DOHH2 (cell line): ENCODE measurements around the gene MPPED2.

ENCODE experiments used
- H3F3A ChIP-seq: fragments of 200-600 bp; sonication (generic), shearing (Covaris generic); 2 replicates; pipeline ENCODE4 v1.6.0; 2016; ENCODE audit warnings: antibody characterized with exemption, mild to moderate bottlenecking; ENCODE audit not compliant: control insufficient read depth, insufficient read depth
- H3K27ac ChIP-seq: fragments of 200-600 bp; sonication (generic); 2 replicates; pipeline ENCODE4 v1.5.1; 2014; ENCODE audit warnings: low read depth, mild to moderate bottlenecking, low read length, moderate library complexity
- H3K27me3 ChIP-seq: fragments of 200-600 bp; sonication (generic); 2 replicates; pipeline ENCODE4 v1.6.1; 2014; ENCODE audit warnings: mild to moderate bottlenecking, low read length, mixed read lengths; ENCODE audit not compliant: control insufficient read depth
- H3K36me3 ChIP-seq: fragments of 200-600 bp; sonication (generic); 2 replicates; pipeline ENCODE4 v1.6.1; 2014; ENCODE audit warnings: mild to moderate bottlenecking, low read length, moderate library complexity, mixed read lengths; ENCODE audit not compliant: control insufficient read depth
- H3K4me1 ChIP-seq: fragments of 200-600 bp; sonication (generic); 2 replicates; pipeline ENCODE4 v1.6.1; 2014; ENCODE audit warnings: mild to moderate bottlenecking, low read length, mixed read lengths; ENCODE audit not compliant: control insufficient read depth
- H3K4me2 ChIP-seq: fragments of 200-600 bp; sonication (generic); 2 replicates; pipeline ENCODE4 v1.6.0; 2014; ENCODE audit warnings: mild to moderate bottlenecking, low read length, moderate library complexity
- H3K4me3 ChIP-seq: fragments of 200-600 bp; sonication (generic); 2 replicates; pipeline ENCODE4 v1.5.1; 2014; ENCODE audit warnings: mild to moderate bottlenecking, low read length, mixed read lengths
- H3K79me2 ChIP-seq: fragments of 200-600 bp; sonication (generic); 2 replicates; pipeline ENCODE4 v1.6.1; 2014; ENCODE audit warnings: mild to moderate bottlenecking, low read length, mixed read lengths; ENCODE audit not compliant: control insufficient read depth
- H3K9me2 ChIP-seq: fragments of 200-600 bp; sonication (generic); replicated peaks from 2 replicates; pipeline ENCODE4 v1.6.1; 2014; ENCODE audit warnings: mild to moderate bottlenecking, low read length, mixed read lengths; ENCODE audit not compliant: control insufficient read depth
- H3K9me3 ChIP-seq: fragments of 200-600 bp; sonication (generic); 2 replicates; pipeline ENCODE4 v1.6.1; 2014; ENCODE audit warnings: antibody characterized with exemption, low read length, mixed read lengths; ENCODE audit not compliant: control insufficient read depth, insufficient read depth
- H4K20me1 ChIP-seq: fragments of 200-600 bp; sonication (generic); 2 replicates; pipeline ENCODE4 v1.6.0; 2014; ENCODE audit warnings: low read depth, mild to moderate bottlenecking, antibody characterized with exemption, low read length, moderate library complexity; ENCODE audit not compliant: control insufficient read depth, insufficient read depth
- EZH2phosphoT487 ChIP-seq: fragments of 200-600 bp; sonication (generic); IDR thresholded peaks from 2 replicates; pipeline ENCODE4 v1.6.1; 2017; ENCODE audit warnings: borderline replicate concordance, mild to moderate bottlenecking, antibody characterized with exemption, low read length, moderate library complexity, mixed read lengths
- TF ChIP-seq, protein P1 (sequence below): fragments of 200-600 bp; sonication (generic); IDR thresholded peaks from one replicate; pipeline ENCODE4 v1.5.1; 2014; ENCODE audit warnings: antibody characterized with exemption, mild to moderate bottlenecking, low read depth, low read length; ENCODE audit not compliant: poor library complexity, severe bottlenecking

Gene MPPED2

DNA sequence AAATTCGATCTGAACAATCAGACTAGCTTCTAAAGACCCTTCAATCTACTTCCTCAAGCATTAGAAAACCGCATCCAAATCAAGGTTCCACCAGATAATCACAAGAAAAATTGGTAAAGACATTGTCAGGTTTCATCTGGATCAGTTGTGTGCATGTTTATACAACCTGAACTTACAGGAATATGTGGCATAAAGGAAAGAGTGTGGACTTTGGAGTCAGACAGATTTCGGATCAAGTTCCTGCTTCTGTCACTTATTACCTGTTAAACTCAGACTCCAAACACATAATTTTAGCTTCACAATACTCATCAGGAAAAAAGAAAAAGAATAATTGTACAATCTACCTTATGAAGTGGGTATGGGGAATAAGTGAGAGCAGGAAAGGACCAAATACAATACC lies 80.5 kb downstream of the MPPED2 start:
- H3K79me2 ChIP-seq, result no peaks in the 10 kb centered on the region
- no peaks in the 10 kb centered on the region for H3K4me1 ChIP-seq
- no peaks in the 10 kb centered on the region for H3K36me3 ChIP-seq

DNA sequence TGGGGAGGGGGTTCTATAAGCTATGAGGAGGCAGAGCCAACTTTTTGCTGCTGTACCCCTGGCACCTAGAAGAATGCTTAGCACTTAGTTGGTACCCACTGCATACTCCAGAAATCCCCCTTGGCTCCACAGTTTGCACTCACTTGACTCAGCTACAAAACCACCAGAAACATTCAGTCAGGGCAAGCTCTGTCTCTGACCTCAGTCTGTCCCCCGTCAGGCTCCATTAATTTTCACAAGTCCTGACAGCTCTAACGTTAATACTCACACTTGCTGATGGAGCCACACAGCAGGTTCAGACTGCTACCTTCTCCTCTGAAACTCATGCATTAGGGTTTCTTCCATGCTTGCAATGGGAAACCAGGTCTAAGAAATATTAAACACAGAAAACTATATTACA lies 81.7 kb downstream of the MPPED2 start:
- TF ChIP-seq EZH2phosphoT487, result no peak
- TF ChIP-seq, protein P1, sequence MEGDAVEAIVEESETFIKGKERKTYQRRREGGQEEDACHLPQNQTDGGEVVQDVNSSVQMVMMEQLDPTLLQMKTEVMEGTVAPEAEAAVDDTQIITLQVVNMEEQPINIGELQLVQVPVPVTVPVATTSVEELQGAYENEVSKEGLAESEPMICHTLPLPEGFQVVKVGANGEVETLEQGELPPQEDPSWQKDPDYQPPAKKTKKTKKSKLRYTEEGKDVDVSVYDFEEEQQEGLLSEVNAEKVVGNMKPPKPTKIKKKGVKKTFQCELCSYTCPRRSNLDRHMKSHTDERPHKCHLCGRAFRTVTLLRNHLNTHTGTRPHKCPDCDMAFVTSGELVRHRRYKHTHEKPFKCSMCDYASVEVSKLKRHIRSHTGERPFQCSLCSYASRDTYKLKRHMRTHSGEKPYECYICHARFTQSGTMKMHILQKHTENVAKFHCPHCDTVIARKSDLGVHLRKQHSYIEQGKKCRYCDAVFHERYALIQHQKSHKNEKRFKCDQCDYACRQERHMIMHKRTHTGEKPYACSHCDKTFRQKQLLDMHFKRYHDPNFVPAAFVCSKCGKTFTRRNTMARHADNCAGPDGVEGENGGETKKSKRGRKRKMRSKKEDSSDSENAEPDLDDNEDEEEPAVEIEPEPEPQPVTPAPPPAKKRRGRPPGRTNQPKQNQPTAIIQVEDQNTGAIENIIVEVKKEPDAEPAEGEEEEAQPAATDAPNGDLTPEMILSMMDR, result no peak
- H3K27me3 ChIP-seq, result no peaks in the 10 kb centered on the region
- no peak overlapping the region for H3K4me2 ChIP-seq
- H3K79me2 ChIP-seq, result no peaks in the 10 kb centered on the region
- no peaks in the 10 kb centered on the region for H3F3A ChIP-seq
- H3K9me3 ChIP-seq, result no peaks in the 10 kb centered on the region
- no peaks in the 10 kb centered on the region for H3K4me1 ChIP-seq
- H3K36me3 ChIP-seq, result no peaks in the 10 kb centered on the region
- no peaks in the 10 kb centered on the region for H3K9me2 ChIP-seq
- no peak overlapping the region for H3K27ac ChIP-seq
- no peak overlapping the region for H3K4me3 ChIP-seq
- H4K20me1 ChIP-seq, result no peaks in the 10 kb centered on the region

More for the DNA sequence above, 80.5 kb downstream of the MPPED2 start:
- no peak overlapping the region for H3K4me3 ChIP-seq
- no peak overlapping the region for H3K27ac ChIP-seq
- H4K20me1 ChIP-seq, result no peaks in the 10 kb centered on the region
- no peak for TF ChIP-seq EZH2phosphoT487
- TF ChIP-seq, protein P1, result no peak
- no peaks in the 10 kb centered on the region for H3K27me3 ChIP-seq
- no peaks in the 10 kb centered on the region for H3F3A ChIP-seq
- H3K9me2 ChIP-seq, result no peaks in the 10 kb centered on the region
- no peaks in the 10 kb centered on the region for H3K9me3 ChIP-seq
- no peak overlapping the region for H3K4me2 ChIP-seq

DNA sequence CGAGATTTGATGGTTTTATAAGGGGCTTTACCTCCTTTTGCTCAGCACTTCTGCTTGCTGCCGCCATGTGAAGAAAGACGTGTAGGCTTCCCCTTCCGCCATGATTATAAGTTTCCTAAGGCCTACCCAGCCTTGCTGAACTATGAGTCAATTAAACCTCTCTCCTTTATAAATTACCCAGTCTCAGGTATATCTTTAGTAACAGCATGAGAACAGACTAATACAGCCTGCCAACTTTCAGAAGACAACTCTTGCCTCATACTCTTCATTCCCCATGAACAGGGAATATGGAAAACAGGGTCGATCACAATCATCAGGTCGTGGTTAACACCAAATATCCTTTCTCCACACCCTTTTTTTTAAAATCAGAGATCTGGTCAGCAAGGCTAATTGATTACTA lies 83.0 kb downstream of the MPPED2 start:
- Histone ChIP-seq H3K9me3 (no peaks in the 10 kb centered on the region), H3K27ac (no peak overlapping the region), H3K4me2 (no peak overlapping the region), H3K79me2 (no peaks in the 10 kb centered on the region), H3K4me1 (no peaks in the 10 kb centered on the region), H3K27me3 (no peaks in the 10 kb centered on the region), H3K4me3 (no peak overlapping the region), H4K20me1 (no peaks in the 10 kb centered on the region), H3K36me3 (no peaks in the 10 kb centered on the region), H3K9me2 (no peaks in the 10 kb centered on the region), H3F3A (no peaks in the 10 kb centered on the region)
- TF ChIP-seq EZH2phosphoT487, result no peak
- TF ChIP-seq, protein P1, result no peak

DNA sequence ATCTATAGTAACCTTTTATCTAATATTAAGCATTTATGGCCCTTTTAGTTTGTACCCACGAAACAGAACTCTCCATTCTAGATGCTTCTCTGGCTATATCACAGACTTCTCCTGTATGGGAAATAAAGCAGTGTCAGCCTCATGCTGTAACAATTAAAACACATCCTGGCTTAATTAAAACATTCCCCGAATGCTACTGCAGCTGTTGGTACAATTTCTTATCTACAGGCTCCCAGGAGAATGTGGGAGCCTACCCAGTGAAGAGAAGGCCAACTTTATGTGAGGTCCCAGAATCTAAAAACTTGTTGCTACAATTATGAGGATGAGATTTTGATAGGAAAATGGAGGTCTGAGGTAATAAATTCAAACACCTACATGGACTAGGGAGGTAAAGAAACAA lies 83.8 kb downstream of the MPPED2 start:
- H3K4me2 ChIP-seq, result no peak overlapping the region
- H3K27me3 ChIP-seq, result no peaks in the 10 kb centered on the region
- no peak for TF ChIP-seq EZH2phosphoT487
- TF ChIP-seq, protein P1, result no peak
- no peaks in the 10 kb centered on the region for H3F3A ChIP-seq
- H3K79me2 ChIP-seq, result no peaks in the 10 kb centered on the region
- H3K9me2 ChIP-seq, result no peaks in the 10 kb centered on the region
- no peak overlapping the region for H3K4me3 ChIP-seq
- no peaks in the 10 kb centered on the region for H4K20me1 ChIP-seq
- no peaks in the 10 kb centered on the region for H3K9me3 ChIP-seq
- H3K4me1 ChIP-seq, result no peaks in the 10 kb centered on the region
- H3K27ac ChIP-seq, result no peak overlapping the region
- H3K36me3 ChIP-seq, result no peaks in the 10 kb centered on the region
